Stimulated activated CD8-positive, alpha-beta memory T cell treated with anti-CD3 and anti-CD28 coated beads, Interleukin-12 subunit alpha, Interleukin-12 subunit beta, amount 100 ng/mL, for 24 hours (primary cell): ENCODE measurements around the gene LRIG1.

ENCODE experiments used
- DNase-seq: peaks from one replicate; pipeline ENCODE4 v3.0.0-alpha.2; 2020; ENCODE audit errors: extremely low read depth

The LRIG1 gene

GRCh38 chr3:66488492-66488891, 12.3 kb downstream of the LRIG1 start:
- no peak for DNase-seq

- DNase-seq, result no peak
Observed at GRCh38 chr3:66487465-66487864, 13.4 kb downstream of the LRIG1 start.

GRCh38 chr3:66486646-66487045, 14.2 kb downstream of the LRIG1 start:
- no peak for DNase-seq

- DNase-seq, result no peak
Observed at GRCh38 chr3:66486202-66486601, 14.6 kb downstream of the LRIG1 start.

- no peak for DNase-seq
Observed at GRCh38 chr3:66485291-66485968, 15.4 kb downstream of the LRIG1 start.

GRCh38 chr3:66484106-66484844, 16.5 kb downstream of the LRIG1 start:
- DNase-seq, result no peak

- no peak for DNase-seq
Observed at GRCh38 chr3:66483409-66483906, 17.4 kb downstream of the LRIG1 start.

GRCh38 chr3:66483006-66483405, 17.8 kb downstream of the LRIG1 start:
- DNase-seq, result no peak

- DNase-seq, result no peak
Observed at GRCh38 chr3:66482018-66482404, 18.8 kb downstream of the LRIG1 start.

GRCh38 chr3:66481071-66482017, 19.5 kb downstream of the LRIG1 start:
- DNase-seq, result no peak

- no peak for DNase-seq
Observed at GRCh38 chr3:66480666-66481065, 20.2 kb downstream of the LRIG1 start.

- DNase-seq, result no peak
Observed at GRCh38 chr3:66479532-66479947, 21.3 kb downstream of the LRIG1 start.

GRCh38 chr3:66478960-66479359, 21.9 kb downstream of the LRIG1 start:
- no peak for DNase-seq

- DNase-seq, result no peak
Observed at GRCh38 chr3:66477856-66478255, 23.0 kb downstream of the LRIG1 start.

GRCh38 chr3:66476852-66477381, 23.9 kb downstream of the LRIG1 start:
- no peak for DNase-seq

GRCh38 chr3:66475386-66476020, 25.3 kb downstream of the LRIG1 start:
- no peak for DNase-seq

GRCh38 chr3:66473692-66474091, 27.1 kb downstream of the LRIG1 start:
- DNase-seq, result no peak

- DNase-seq, result no peak
Observed at GRCh38 chr3:66473181-66473580, 27.6 kb downstream of the LRIG1 start.

- DNase-seq, result no peak
Observed at GRCh38 chr3:66472313-66473134, 28.3 kb downstream of the LRIG1 start.

GRCh38 chr3:66470956-66471686, 29.7 kb downstream of the LRIG1 start:
- DNase-seq, result no peak
